NCI-H2227 treated with DMSO at 0.1 percent for 48 hours (cell line): ENCODE measurements around the gene ULK4.

Experiments
- DNase-seq: peaks from one replicate; lab custom pipeline; 2025; lab: John Stamatoyannopoulos, UW

ULK4 gene

GRCh38 chr3:41356775-41357174, 605.1 kb downstream of the ULK4 start:
- DNase-seq = no peak

GRCh38 chr3:41352510-41352909, 609.4 kb downstream of the ULK4 start:
- no peak for DNase-seq

GRCh38 chr3:41350441-41350840, 611.5 kb downstream of the ULK4 start:
- no peak for DNase-seq

GRCh38 chr3:41348401-41348800, 613.5 kb downstream of the ULK4 start:
- DNase-seq = no peak

GRCh38 chr3:41346698-41347270, 615.1 kb downstream of the ULK4 start:
- DNase-seq = no peak

- DNase-seq = no peak
These were observed 616.1 kb downstream of the ULK4 start for GRCh38 chr3:41345788-41346187.

- no peak for DNase-seq
These were observed 622.1 kb downstream of the ULK4 start for GRCh38 chr3:41339758-41340157.

- no peak for DNase-seq
These were observed 623.6 kb downstream of the ULK4 start for GRCh38 chr3:41338276-41338675.

GRCh38 chr3:41334426-41334825, 627.5 kb downstream of the ULK4 start:
- no peak for DNase-seq

- DNase-seq = no peak
These were observed 630.9 kb downstream of the ULK4 start for GRCh38 chr3:41331041-41331440.

GRCh38 chr3:41330465-41330864, 631.4 kb downstream of the ULK4 start:
- no peak for DNase-seq

- DNase-seq = no peak
These were observed 632.0 kb downstream of the ULK4 start for GRCh38 chr3:41329881-41330280.

- no peak for DNase-seq
These were observed 633.0 kb downstream of the ULK4 start for GRCh38 chr3:41328926-41329325.

GRCh38 chr3:41327718-41328117, 634.2 kb downstream of the ULK4 start:
- DNase-seq = no peak

- no peak for DNase-seq
These were observed 637.8 kb downstream of the ULK4 start for GRCh38 chr3:41324156-41324475.

- no peak for DNase-seq
These were observed 638.3 kb downstream of the ULK4 start for GRCh38 chr3:41323467-41324155.

- no peak for DNase-seq
These were observed 640.3 kb downstream of the ULK4 start for GRCh38 chr3:41321642-41321980.

GRCh38 chr3:41320953-41321641, 640.8 kb downstream of the ULK4 start:
- DNase-seq = no peak

- no peak for DNase-seq
These were observed 643.4 kb downstream of the ULK4 start for GRCh38 chr3:41318520-41318919.

- no peak for DNase-seq
These were observed 644.2 kb downstream of the ULK4 start for GRCh38 chr3:41317718-41318117.

- no peak for DNase-seq
These were observed 644.6 kb downstream of the ULK4 start for GRCh38 chr3:41317298-41317697.

GRCh38 chr3:41315126-41315525, 646.8 kb downstream of the ULK4 start:
- no peak for DNase-seq

- no peak for DNase-seq
These were observed 653.8 kb downstream of the ULK4 start for GRCh38 chr3:41308119-41308518.

GRCh38 chr3:41307065-41307464, 654.8 kb downstream of the ULK4 start:
- no peak for DNase-seq
